B cell (primary cell): ENCODE data around the gene HEPN1.

ENCODE experiments used
- CTCF ChIP-seq: fragments of 200-600 bp; IDR thresholded peaks from one replicate; pipeline ENCODE4 v1.8.0; 2022; ENCODE audit warnings: antibody characterized with exemption, mild to moderate bottlenecking
- EZH2 ChIP-seq: IDR thresholded peaks from 2 replicates; pipeline ENCODE4 v1.6.1; 2012; ENCODE audit warnings: borderline replicate concordance, low read depth, mild to moderate bottlenecking, moderate library complexity, low read length; ENCODE audit not compliant: insufficient read depth, poor library complexity, severe bottlenecking

GRCh38 chr11:124930799-124931198 lies 11.7 kb downstream of the HEPN1 start:
- TF ChIP-seq CTCF (no peak), EZH2 (no peak)
